ENCODE results near the gene VIPR2. TPM values are rescaled to one million over a fixed set of nuclear protein-coding genes. Genes with fewer than 3 reads are reported as not detected.

Gene VIPR2
- total RNA-seq, 1 donor from 2014 or later: not detected

GRCh38 chr7:159160450-159160849 lies 15.8 kb upstream of the VIPR2 start:
- Mint-ChIP-seq H3K27ac (ENCODE audit: unreplicated experiment) (no peak overlapping the region), H3K4me3 (ENCODE audit: unreplicated experiment) (no peak overlapping the region), H3K9me3 (ENCODE audit: unreplicated experiment) (no peaks in the 10 kb centered on the region), H3K27me3 (ENCODE audit: unreplicated experiment) (no peaks in the 10 kb centered on the region), H3K4me1 (ENCODE audit: low read depth, unreplicated experiment) (peaks cover 3% of the 10 kb centered on the region), H3K36me3 (ENCODE audit: unreplicated experiment) (no peaks in the 10 kb centered on the region)
- no peak for TF ChIP-seq CTCF (IDR thresholded peaks at IDR 0.05; ENCODE audit: partially characterized antibody, unreplicated experiment)
- DNase-seq: no peak

GRCh38 chr7:159159731-159160130 lies 15.1 kb upstream of the VIPR2 start:
- no peaks in the 10 kb centered on the region for H3K9me3 Mint-ChIP-seq (ENCODE audit: unreplicated experiment)
- H3K36me3 Mint-ChIP-seq (ENCODE audit: unreplicated experiment): no peaks in the 10 kb centered on the region
- peaks cover 3% of the 10 kb centered on the region for H3K4me1 Mint-ChIP-seq (ENCODE audit: low read depth, unreplicated experiment)
- no peak overlapping the region for H3K27ac Mint-ChIP-seq (ENCODE audit: unreplicated experiment)
- no peak for DNase-seq
- no peak overlapping the region for H3K4me3 Mint-ChIP-seq (ENCODE audit: unreplicated experiment)
- peaks cover 2% of the 10 kb centered on the region for H3K27me3 Mint-ChIP-seq (ENCODE audit: unreplicated experiment)
- no peak for TF ChIP-seq CTCF (IDR thresholded peaks at IDR 0.05; ENCODE audit: partially characterized antibody, unreplicated experiment)

- Mint-ChIP-seq H3K36me3 (ENCODE audit: unreplicated experiment) (no peaks in the 10 kb centered on the region), H3K9me3 (ENCODE audit: unreplicated experiment) (no peaks in the 10 kb centered on the region), H3K27ac (ENCODE audit: unreplicated experiment) (no peak overlapping the region), H3K4me3 (ENCODE audit: unreplicated experiment) (no peak overlapping the region), H3K4me1 (ENCODE audit: low read depth, unreplicated experiment) (peaks cover 3% of the 10 kb centered on the region), H3K27me3 (ENCODE audit: unreplicated experiment) (peaks cover 2% of the 10 kb centered on the region)
- DNase-seq: no peak
- TF ChIP-seq CTCF (IDR thresholded peaks at IDR 0.05; ENCODE audit: partially characterized antibody, unreplicated experiment): no peak
These were observed 14.3 kb upstream of the VIPR2 start for GRCh38 chr7:159158888-159159405.

GRCh38 chr7:159158125-159158887 lies 13.6 kb upstream of the VIPR2 start:
- Mint-ChIP-seq H3K9me3 (ENCODE audit: unreplicated experiment) (no peaks in the 10 kb centered on the region), H3K4me1 (ENCODE audit: low read depth, unreplicated experiment) (peaks cover 3% of the 10 kb centered on the region), H3K36me3 (ENCODE audit: unreplicated experiment) (no peaks in the 10 kb centered on the region), H3K27me3 (ENCODE audit: unreplicated experiment) (peaks cover 2% of the 10 kb centered on the region), H3K27ac (ENCODE audit: unreplicated experiment) (no peak overlapping the region), H3K4me3 (ENCODE audit: unreplicated experiment) (no peak overlapping the region)
- TF ChIP-seq CTCF (IDR thresholded peaks at IDR 0.05; ENCODE audit: partially characterized antibody, unreplicated experiment): no peak
- no peak for DNase-seq

GRCh38 chr7:159157714-159158113 lies 13.0 kb upstream of the VIPR2 start:
- TF ChIP-seq CTCF (IDR thresholded peaks at IDR 0.05; ENCODE audit: partially characterized antibody, unreplicated experiment): no peak
- peaks cover 2% of the 10 kb centered on the region for H3K9me3 Mint-ChIP-seq (ENCODE audit: unreplicated experiment)
- H3K4me3 Mint-ChIP-seq (ENCODE audit: unreplicated experiment): no peak overlapping the region
- H3K27ac Mint-ChIP-seq (ENCODE audit: unreplicated experiment): no peak overlapping the region
- no peak for DNase-seq
- peaks cover 3% of the 10 kb centered on the region for H3K4me1 Mint-ChIP-seq (ENCODE audit: low read depth, unreplicated experiment)
- no peaks in the 10 kb centered on the region for H3K36me3 Mint-ChIP-seq (ENCODE audit: unreplicated experiment)
- H3K27me3 Mint-ChIP-seq (ENCODE audit: unreplicated experiment): peaks cover 2% of the 10 kb centered on the region
